B cell (primary cell): ENCODE measurements around the gene CREBBP.

Experiments
- CTCF ChIP-seq: fragments of 200-600 bp; IDR thresholded peaks from one replicate; pipeline ENCODE4 v1.8.0; 2022; ENCODE audit warnings: antibody characterized with exemption, mild to moderate bottlenecking
- EZH2 ChIP-seq: IDR thresholded peaks from 2 replicates; pipeline ENCODE4 v1.6.1; 2012; ENCODE audit warnings: borderline replicate concordance, low read depth, mild to moderate bottlenecking, moderate library complexity, low read length; ENCODE audit not compliant: insufficient read depth, poor library complexity, severe bottlenecking

- TF ChIP-seq CTCF (no peak), EZH2 (no peak)
Measured at GRCh38 chr16:3752984-3753383, 127.5 kb downstream of the CREBBP start.
